CD4-positive, CD25-positive, alpha-beta regulatory T cell (primary cell): ENCODE measurements around the gene NCKAP5. TPM values are rescaled to one million over a fixed set of nuclear protein-coding genes. Genes with fewer than 3 reads are reported as not detected.

Source experiments
- ATAC-seq, 2 donors: fragments of 150-1000 bp; cut with Tn5 transposase; one replicate each; pipeline ENCODE4 v1.10.0; 2021; ENCODE audit warnings: low read depth in 2 of 2, moderate number of reproducible peaks in 2 of 2, moderate library complexity in 1 of 2
- DNase-seq, 3 donors: peaks; one replicate each; pipeline versions ENCODE4 v3.0.0 to v3.0.0-alpha.2; 2012 to 2022; ENCODE audit warnings: mixed read lengths in 1 of 3
- H3K27ac ChIP-seq: one replicate; pipeline ENCODE4 v1.7.0; 2013; ENCODE audit warnings: mild to moderate bottlenecking, low read length; ENCODE audit not compliant: insufficient read depth, poor library complexity, severe bottlenecking
- H3K27me3 ChIP-seq: one replicate; pipeline ENCODE4 v1.7.0; 2013; ENCODE audit warnings: low read length; ENCODE audit not compliant: control insufficient read depth, insufficient read depth
- H3K36me3 ChIP-seq: one replicate; pipeline ENCODE4 v1.7.0; 2013; ENCODE audit warnings: mild to moderate bottlenecking, low read length, moderate library complexity; ENCODE audit not compliant: control insufficient read depth, insufficient read depth
- H3K4me1 ChIP-seq: 2 replicates; pipeline ENCODE4 v1.7.0; 2013; ENCODE audit warnings: mild to moderate bottlenecking, low read length; ENCODE audit not compliant: insufficient read depth, control insufficient read depth, poor library complexity, severe bottlenecking
- H3K4me3 ChIP-seq: one replicate; pipeline ENCODE4 v1.7.0; 2013; ENCODE audit warnings: low read depth, mild to moderate bottlenecking, low read length, moderate library complexity
- H3K9me3 ChIP-seq, 2 experiments: 1 replicate in 1 of 2; 2 replicates in 1 of 2; pipeline ENCODE4 v1.7.0; 2013; ENCODE audit warnings: low read length in 2 of 2, mild to moderate bottlenecking in 1 of 2, moderate library complexity in 1 of 2; ENCODE audit not compliant: control insufficient read depth in 2 of 2
- H3K27ac Mint-ChIP-seq, 3 donors: one replicate each; pipeline ENCODE4 v1.8.0; 2020 to 2022; ENCODE audit warnings: mild to moderate bottlenecking in 3 of 3, mixed read lengths in 3 of 3, moderate library complexity in 2 of 3
- H3K27me3 Mint-ChIP-seq: one replicate; pipeline ENCODE4 v1.8.0; 2022; ENCODE audit warnings: mild to moderate bottlenecking, mixed read lengths
- H3K36me3 Mint-ChIP-seq: one replicate; pipeline ENCODE4 v1.8.0; 2020; ENCODE audit warnings: mixed read lengths
- H3K4me1 Mint-ChIP-seq, 4 donors: one replicate each; pipeline ENCODE4 v1.8.0; 2020 to 2022; ENCODE audit warnings: mixed read lengths in 4 of 4, mild to moderate bottlenecking in 1 of 4
- H3K4me3 Mint-ChIP-seq, 4 donors: one replicate each; pipeline ENCODE4 v1.8.0; 2020 to 2022; ENCODE audit warnings: mild to moderate bottlenecking in 4 of 4, mixed read lengths in 4 of 4, moderate library complexity in 3 of 4
- H3K9me3 Mint-ChIP-seq, 7 donors: one replicate each; pipeline ENCODE4 v1.8.0; 2020 to 2022; ENCODE audit warnings: mixed read lengths in 7 of 7, mild to moderate bottlenecking in 3 of 7, moderate library complexity in 2 of 7
- polyA plus RNA-seq, 4 donors: library from polyadenylated mRNA; unstranded; fragments of 300-500 nt; fragmentation: Illumina TruSeq; gene quantifications; one replicate each; pipeline ENCODE4 v1.2.3, GENCODE V29; 2021
- total RNA-seq: library from RNA; stranded (reverse); gene quantifications from one replicate; pipeline ENCODE4 v1.2.3, GENCODE V29; 2022

NCKAP5 gene
- total and polyA plus RNA-seq, 5 donors from 2014 or later = not detected

- Histone ChIP-seq H3K9me3 (no peaks in the 10 kb centered on the region), H3K36me3 (no peaks in the 10 kb centered on the region), H3K4me3 (no peak overlapping the region), H3K27me3 (no peaks in the 10 kb centered on the region), H3K4me1 (no peaks in the 10 kb centered on the region), H3K27ac (no peak overlapping the region)
- DNase-seq (no peak), ATAC-seq (no peak)
- peaks cover 0 to 16% (median 2%) of the 10 kb centered on the region in 7 donors for H3K9me3 Mint-ChIP-seq
- no peaks in the 10 kb centered on the region for H3K36me3 Mint-ChIP-seq
- H3K27ac Mint-ChIP-seq = no peak overlapping the region
- H3K27me3 Mint-ChIP-seq = no peaks in the 10 kb centered on the region
- H3K4me3 Mint-ChIP-seq = no peak overlapping the region
- no peaks in the 10 kb centered on the region for H3K4me1 Mint-ChIP-seq
Measured at GRCh38 chr2:133292259-133292658, 276.0 kb downstream of the NCKAP5 start.

DNA sequence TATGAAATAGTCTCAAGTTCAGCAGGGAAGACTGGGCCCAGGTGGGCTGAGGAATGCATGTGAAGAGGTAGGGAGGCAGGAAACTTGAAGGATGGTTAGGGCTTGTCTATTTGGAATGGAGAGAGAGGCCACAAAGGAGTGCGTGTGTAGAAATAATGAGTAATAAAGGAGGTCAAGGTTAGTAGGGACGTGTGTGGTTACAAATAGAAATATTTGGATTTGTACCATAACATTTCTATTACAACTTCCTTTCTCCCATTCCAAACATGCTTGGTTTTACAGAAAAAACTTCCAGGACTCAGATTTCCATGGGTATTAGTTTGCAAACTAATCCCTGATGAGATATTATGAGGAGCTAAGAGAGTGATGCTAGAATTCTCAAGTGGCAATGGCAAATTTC is 280.6 kb downstream of the NCKAP5 start:
- H3K9me3 ChIP-seq = no peaks in the 10 kb centered on the region
- H3K36me3 ChIP-seq = no peaks in the 10 kb centered on the region
- Mint-ChIP-seq H3K4me3 (no peak overlapping the region), H3K36me3 (no peaks in the 10 kb centered on the region), H3K27ac (no peak overlapping the region), H3K4me1 (no peaks in the 10 kb centered on the region), H3K9me3 (peaks cover 0 to 16% (median 2%) of the 10 kb centered on the region in 7 donors), H3K27me3 (no peaks in the 10 kb centered on the region)
- no peak overlapping the region for H3K27ac ChIP-seq
- no peaks in the 10 kb centered on the region for H3K27me3 ChIP-seq
- H3K4me1 ChIP-seq = no peaks in the 10 kb centered on the region
- DNase-seq = no peak
- H3K4me3 ChIP-seq = no peak overlapping the region
- no peak for ATAC-seq

DNA sequence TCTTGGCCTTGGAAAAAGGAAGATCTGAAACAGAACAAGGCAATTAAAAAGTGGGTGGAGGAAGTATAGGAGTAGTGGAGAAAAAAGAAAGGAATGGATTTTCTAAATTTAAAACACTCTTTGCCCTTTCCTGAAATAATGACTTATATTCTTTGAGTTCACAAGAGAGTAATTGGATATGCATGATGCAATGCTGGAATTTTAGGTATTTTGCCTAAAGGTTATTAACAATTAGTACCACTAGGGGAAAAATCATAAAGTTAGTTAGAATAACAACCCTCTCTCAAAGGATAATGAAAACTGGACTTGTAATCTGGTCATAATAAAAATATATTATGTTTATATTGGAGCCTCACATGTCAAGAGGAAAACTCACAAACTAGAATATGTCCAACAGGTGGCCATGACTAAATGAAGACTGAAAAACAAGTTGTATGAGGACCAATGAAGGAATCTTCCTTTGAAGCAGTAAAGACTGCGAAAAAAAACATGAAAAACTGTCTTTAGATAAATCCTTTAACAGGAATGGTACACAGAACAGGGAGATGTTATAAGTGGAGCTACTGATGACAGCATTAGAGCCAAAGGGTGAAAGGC is 281.8 kb downstream of the NCKAP5 start:
- H3K27me3 Mint-ChIP-seq = no peaks in the 10 kb centered on the region
- no peaks in the 10 kb centered on the region for H3K36me3 ChIP-seq
- H3K9me3 ChIP-seq = no peaks in the 10 kb centered on the region
- H3K36me3 Mint-ChIP-seq = no peaks in the 10 kb centered on the region
- no peak overlapping the region for H3K4me3 Mint-ChIP-seq
- H3K27me3 ChIP-seq = no peaks in the 10 kb centered on the region
- H3K4me3 ChIP-seq = no peak overlapping the region
- peaks cover 0 to 11% (median 1%) of the 10 kb centered on the region in 7 donors for H3K9me3 Mint-ChIP-seq
- H3K27ac ChIP-seq = no peak overlapping the region
- H3K4me1 Mint-ChIP-seq = no peaks in the 10 kb centered on the region
- no peak for ATAC-seq
- H3K4me1 ChIP-seq = no peaks in the 10 kb centered on the region
- DNase-seq = no peak
- no peak overlapping the region for H3K27ac Mint-ChIP-seq

DNA sequence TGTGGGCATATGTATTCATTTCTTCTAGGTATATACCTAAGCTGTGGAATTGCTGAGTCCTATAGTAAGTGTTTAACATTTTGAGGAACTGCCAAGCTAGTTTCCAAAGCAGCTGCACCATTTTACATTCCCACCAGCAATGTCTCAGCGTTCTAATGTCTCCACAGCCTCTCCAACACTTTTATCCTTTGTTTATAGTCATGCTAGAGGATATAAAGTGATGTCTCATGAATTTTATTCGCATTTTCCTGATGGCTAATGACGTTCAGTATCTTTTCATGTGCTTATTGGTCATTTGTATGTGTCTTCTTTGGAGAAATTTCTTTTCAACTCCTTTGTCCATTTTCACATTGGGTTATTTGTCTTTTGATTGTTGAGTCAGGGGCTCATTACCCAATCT is 295.2 kb downstream of the NCKAP5 start:
- no peaks in the 10 kb centered on the region for H3K36me3 Mint-ChIP-seq
- ATAC-seq = no peak
- no peak overlapping the region for H3K27ac ChIP-seq
- no peaks in the 10 kb centered on the region for H3K4me1 Mint-ChIP-seq
- no peaks in the 10 kb centered on the region for H3K4me1 ChIP-seq
- no peak overlapping the region for H3K4me3 Mint-ChIP-seq
- H3K36me3 ChIP-seq = no peaks in the 10 kb centered on the region
- no peaks in the 10 kb centered on the region for H3K9me3 ChIP-seq
- H3K27me3 ChIP-seq = no peaks in the 10 kb centered on the region
- H3K9me3 Mint-ChIP-seq = peaks cover 0 to 4% (median 2%) of the 10 kb centered on the region in 7 donors
- no peak overlapping the region for H3K4me3 ChIP-seq
- no peak for DNase-seq
- H3K27ac Mint-ChIP-seq = no peak overlapping the region
- no peaks in the 10 kb centered on the region for H3K27me3 Mint-ChIP-seq

DNA sequence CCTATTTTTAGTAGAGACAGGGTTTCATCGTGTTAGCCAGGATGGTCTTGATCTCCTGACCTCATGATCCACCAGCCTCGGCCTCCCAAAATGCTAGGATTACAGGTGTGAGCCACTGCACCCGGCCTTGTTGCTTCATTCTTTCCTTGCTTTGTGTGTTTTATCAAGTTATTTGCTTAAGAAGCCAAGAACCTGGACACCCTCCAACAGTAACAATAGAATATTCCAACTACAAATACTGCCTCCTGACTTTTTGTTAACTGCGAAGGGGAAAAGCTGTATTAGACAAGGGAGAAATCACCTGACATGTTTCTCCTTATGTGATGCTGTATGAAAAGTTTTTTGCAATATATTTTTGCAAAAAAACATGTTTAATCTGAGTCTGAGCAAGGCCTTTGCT is 297.2 kb downstream of the NCKAP5 start:
- Mint-ChIP-seq H3K27me3 (peaks cover 5% of the 10 kb centered on the region), H3K4me1 (no peaks in the 10 kb centered on the region)
- ATAC-seq = no peak

DNA sequence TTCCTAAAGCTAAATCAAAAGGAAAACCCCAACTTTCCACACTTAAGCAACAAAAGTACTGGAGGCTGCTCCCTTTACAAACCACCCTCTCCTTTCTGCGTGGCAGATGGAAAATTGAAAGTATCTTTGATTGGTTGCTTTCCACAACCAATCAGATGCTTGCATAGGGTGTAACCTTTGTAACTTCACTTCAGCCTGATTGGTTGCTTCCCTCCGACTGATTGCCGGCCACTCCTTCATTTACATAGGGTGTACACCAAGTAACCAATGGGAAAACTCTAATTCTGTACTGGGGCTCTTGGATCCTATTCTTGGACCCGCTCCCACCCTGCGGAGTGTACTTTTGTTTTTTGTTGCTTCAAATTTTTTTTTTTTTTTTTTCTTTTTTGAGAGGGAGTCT is 297.7 kb downstream of the NCKAP5 start:
- H3K27me3 Mint-ChIP-seq = peaks cover 5% of the 10 kb centered on the region

More for the DNA sequence above, 297.2 kb downstream of the NCKAP5 start:
- H3K4me3 ChIP-seq = no peak overlapping the region
- H3K36me3 Mint-ChIP-seq = no peaks in the 10 kb centered on the region
- no peak overlapping the region for H3K4me3 Mint-ChIP-seq
- no peaks in the 10 kb centered on the region for H3K9me3 ChIP-seq
- H3K36me3 ChIP-seq = no peaks in the 10 kb centered on the region
- peaks cover 0 to 7% (median 2%) of the 10 kb centered on the region in 7 donors for H3K9me3 Mint-ChIP-seq
- no peaks in the 10 kb centered on the region for H3K4me1 ChIP-seq
- H3K27me3 ChIP-seq = no peaks in the 10 kb centered on the region
- no peak overlapping the region for H3K27ac ChIP-seq
- H3K27ac Mint-ChIP-seq = no peak overlapping the region
- no peak for DNase-seq

GRCh38 chr2:133266926-133267590 is 301.2 kb downstream of the NCKAP5 start:
- Histone ChIP-seq H3K27ac (no peak overlapping the region), H3K9me3 (no peaks in the 10 kb centered on the region), H3K36me3 (no peaks in the 10 kb centered on the region), H3K4me3 (no peak overlapping the region), H3K27me3 (peaks cover 3% of the 10 kb centered on the region), H3K4me1 (no peaks in the 10 kb centered on the region)
- Mint-ChIP-seq H3K9me3 (peaks cover 0 to 7% (median 0%) of the 10 kb centered on the region in 7 donors), H3K4me1 (no peaks in the 10 kb centered on the region), H3K27ac (no peak overlapping the region), H3K27me3 (peaks cover 9% of the 10 kb centered on the region), H3K36me3 (no peaks in the 10 kb centered on the region), H3K4me3 (no peak overlapping the region)
- no peak for DNase-seq
- no peak for ATAC-seq

More for the DNA sequence above, 297.7 kb downstream of the NCKAP5 start:
- H3K36me3 ChIP-seq = no peaks in the 10 kb centered on the region
- H3K4me3 ChIP-seq = no peak overlapping the region
- no peaks in the 10 kb centered on the region for H3K4me1 ChIP-seq
- H3K4me1 Mint-ChIP-seq = no peaks in the 10 kb centered on the region
- no peaks in the 10 kb centered on the region for H3K27me3 ChIP-seq
- no peaks in the 10 kb centered on the region for H3K36me3 Mint-ChIP-seq
- no peak for ATAC-seq
- H3K27ac ChIP-seq = no peak overlapping the region
- H3K9me3 ChIP-seq = no peaks in the 10 kb centered on the region
- no peak for DNase-seq
- peaks cover 0 to 7% (median 1%) of the 10 kb centered on the region in 7 donors for H3K9me3 Mint-ChIP-seq
- H3K27ac Mint-ChIP-seq = no peak overlapping the region
- no peak overlapping the region for H3K4me3 Mint-ChIP-seq
